H1 (cell line): ENCODE results near the gene MAGI1. TPM values are rescaled to one million over a fixed set of nuclear protein-coding genes. Genes with fewer than 3 reads are reported as not detected.

Source experiments
- CTCF ChIA-PET: fragments of 300-600 bp; sonication (Branson Sonifier 250); formaldehyde crosslinking; loops from one replicate; lab custom pipeline; 2021; ENCODE audit not compliant: partially characterized antibody; lab: Charles Lee
- POLR2A ChIA-PET: fragments of 300-600 bp; sonication (Branson Sonifier 250); formaldehyde crosslinking; loops from one replicate; lab custom pipeline; 2021; ENCODE audit warnings: inconsistent platforms; ENCODE audit not compliant: partially characterized antibody; lab: Charles Lee
- DNase-seq, 2 experiments: peaks; one replicate each; pipeline versions ENCODE4 v3.0.0 to v3.0.0-alpha.2; 2010 to 2022; ENCODE audit warnings: low spot score in 2 of 2, low read depth in 1 of 2, mixed read lengths in 1 of 2
- FAIRE-seq: peaks from 2 replicates; lab custom pipeline; 2011; peaks lifted over from hg19 to GRCh38; lab: Jason Lieb, UNC
- H2AFZ ChIP-seq: 2 replicates; pipeline ENCODE4 v1.8.1; 2012; ENCODE audit warnings: low read length, inconsistent platforms
- H2AK5ac ChIP-seq: 2 replicates; pipeline ENCODE4 v1.6.1; 2013; ENCODE audit warnings: low read depth, low read length
- H2BK120ac ChIP-seq: replicated peaks from 2 replicates; pipeline ENCODE3; 2013; ENCODE audit warnings: low read depth, low read length, inconsistent platforms
- H2BK12ac ChIP-seq: 2 replicates; pipeline ENCODE4 v1.6.1; 2013; ENCODE audit warnings: low read depth, low read length
- H2BK15ac ChIP-seq: 2 replicates; pipeline ENCODE4 v1.6.1; 2013; ENCODE audit warnings: low read length
- H2BK20ac ChIP-seq: 2 replicates; pipeline ENCODE4 v1.6.1; 2013; ENCODE audit warnings: low read length
- H2BK5ac ChIP-seq: 2 replicates; pipeline ENCODE4 v1.6.1; 2013; ENCODE audit warnings: low read depth, low read length
- H3K14ac ChIP-seq: 2 replicates; pipeline ENCODE4 v1.6.1; 2013; ENCODE audit warnings: inconsistent platforms; ENCODE audit not compliant: insufficient read length
- H3K18ac ChIP-seq: 2 replicates; pipeline ENCODE4 v1.6.1; 2013; ENCODE audit warnings: low read length; ENCODE audit errors: extremely low read depth
- H3K23ac ChIP-seq: 2 replicates; pipeline ENCODE4 v1.6.1; 2013; ENCODE audit warnings: inconsistent platforms; ENCODE audit not compliant: insufficient read length
- H3K23me2 ChIP-seq: 2 replicates; pipeline ENCODE4 v1.6.1; 2013; ENCODE audit warnings: low read depth, low read length
- H3K27ac ChIP-seq: 2 replicates; pipeline ENCODE4 v1.6.1; 2011; ENCODE audit warnings: low read depth, low read length, inconsistent platforms
- H3K27me3 ChIP-seq, 4 experiments: replicated peaks in 1 of 4; 1 replicate in 1 of 4; 2 replicates in 3 of 4; pipeline versions ENCODE4 v1.6.1 to v1.8.1; 2011 to 2013; ENCODE audit warnings: low read length in 3 of 4, mild to moderate bottlenecking in 3 of 4, inconsistent platforms in 2 of 4, mixed read lengths in 2 of 4, moderate library complexity in 1 of 4; ENCODE audit not compliant: control insufficient read depth in 3 of 4, insufficient read depth in 3 of 4; ENCODE audit errors: extremely low read depth in 1 of 4
- H3K36me3 ChIP-seq, 4 experiments: 2 replicates each; pipeline versions ENCODE4 v1.6.1 to v1.8.1; 2011 to 2013; ENCODE audit warnings: mild to moderate bottlenecking in 4 of 4, low read length in 3 of 4, moderate library complexity in 2 of 4, control low read depth in 1 of 4, inconsistent platforms in 1 of 4; ENCODE audit not compliant: insufficient read depth in 4 of 4, control insufficient read depth in 2 of 4
- H3K4ac ChIP-seq: replicated peaks from 2 replicates; pipeline ENCODE3; 2013; ENCODE audit warnings: low read length, low read depth, mixed read lengths, inconsistent platforms; ENCODE audit not compliant: insufficient read length
- H3K4me1 ChIP-seq, 4 experiments: replicated peaks in 1 of 4; 1 replicate in 1 of 4; 2 replicates in 3 of 4; pipeline versions ENCODE4 v1.6.1 to v1.8.1; 2011 to 2013; ENCODE audit warnings: low read length in 3 of 4, inconsistent platforms in 2 of 4, mixed read lengths in 1 of 4; ENCODE audit not compliant: insufficient read depth in 4 of 4, control insufficient read depth in 3 of 4
- H3K4me2 ChIP-seq, 2 experiments: 2 replicates each; pipeline versions ENCODE4 v1.6.1 to v1.8.1; 2011 to 2013; ENCODE audit warnings: low read depth in 2 of 2, low read length in 2 of 2, control low read depth in 1 of 2, inconsistent platforms in 1 of 2, mild to moderate bottlenecking in 1 of 2; ENCODE audit not compliant: insufficient read depth in 1 of 2
- H3K4me3 ChIP-seq, 4 experiments: fragments of 200-600, 300-600 bp in 1 of 4; sonication (generic), shearing (Covaris generic), sonication (Bioruptor Twin) in 1 of 4; 2 replicates each; pipeline versions ENCODE4 v1.5.1 to v1.8.1; 2011 to 2016; ENCODE audit warnings: low read length in 4 of 4, low read depth in 3 of 4, control low read depth in 2 of 4, inconsistent platforms in 2 of 4, mild to moderate bottlenecking in 2 of 4, mixed read lengths in 1 of 4, moderate library complexity in 1 of 4; ENCODE audit not compliant: insufficient read depth in 2 of 4; ENCODE audit errors: extremely low read depth in 1 of 4
- H3K56ac ChIP-seq: replicated peaks from 2 replicates; pipeline ENCODE3; 2013; ENCODE audit warnings: low read depth, mild to moderate bottlenecking, mixed read lengths, low read length, inconsistent platforms; ENCODE audit not compliant: insufficient read length
- H3K79me1 ChIP-seq: 2 replicates; pipeline ENCODE4 v1.6.1; 2013; ENCODE audit warnings: low read depth, low read length, control low read depth
- H3K79me2 ChIP-seq, 2 experiments: 2 replicates each; pipeline versions ENCODE4 v1.6.1 to v1.8.1; 2012 to 2013; ENCODE audit warnings: low read length in 2 of 2, mild to moderate bottlenecking in 2 of 2, inconsistent platforms in 1 of 2; ENCODE audit not compliant: insufficient read depth in 2 of 2, control insufficient read depth in 1 of 2
- H3K9ac ChIP-seq, 4 experiments: replicated peaks in 1 of 4; 1 replicate in 1 of 4; 2 replicates in 3 of 4; pipeline versions ENCODE4 v1.6.1 to v1.8.1; 2011 to 2013; ENCODE audit warnings: low read depth in 3 of 4, low read length in 3 of 4, control low read depth in 2 of 4, mild to moderate bottlenecking in 2 of 4, moderate library complexity in 2 of 4, inconsistent platforms in 1 of 4; ENCODE audit errors: extremely low read depth in 1 of 4
- H3K9me3 ChIP-seq, 2 experiments: 2 replicates each; pipeline versions ENCODE4 v1.6.1 to v1.8.1; 2012 to 2013; ENCODE audit warnings: mild to moderate bottlenecking in 2 of 2, moderate library complexity in 2 of 2, control low read depth in 1 of 2, inconsistent platforms in 1 of 2, low read depth in 1 of 2, low read length in 1 of 2, mixed read lengths in 1 of 2; ENCODE audit not compliant: insufficient read depth in 2 of 2
- H4K20me1 ChIP-seq, 2 experiments: replicated peaks in 1 of 2; 2 replicates each; pipeline versions ENCODE3 to v1.8.1; 2011 to 2013; ENCODE audit warnings: inconsistent platforms in 2 of 2, low read length in 2 of 2, mild to moderate bottlenecking in 1 of 2; ENCODE audit not compliant: insufficient read depth in 2 of 2, control insufficient read depth in 1 of 2
- H4K5ac ChIP-seq: 2 replicates; pipeline ENCODE4 v1.6.1; 2013; ENCODE audit warnings: low read length, low read depth, mixed read lengths, inconsistent platforms; ENCODE audit not compliant: insufficient read length
- H4K8ac ChIP-seq: 2 replicates; pipeline ENCODE4 v1.8.0; 2013; ENCODE audit warnings: mild to moderate bottlenecking, moderate library complexity, low read length, inconsistent platforms; ENCODE audit not compliant: insufficient read depth; ENCODE audit errors: extremely low read depth
- H4K91ac ChIP-seq: replicated peaks from 2 replicates; pipeline ENCODE3; 2013; ENCODE audit warnings: low read length, mixed read lengths, inconsistent platforms; ENCODE audit not compliant: insufficient read length
- ASH2L ChIP-seq: fragments of 200-600, 300-600 bp; sonication (generic); IDR thresholded peaks from one replicate; pipeline ENCODE4 v1.7.1; 2017; ENCODE audit warnings: low read length
- CHD1 ChIP-seq: IDR thresholded peaks from 2 replicates; pipeline ENCODE4 v1.6.1; 2012; ENCODE audit warnings: low read depth, low read length, improper control_type of control experiment
- NANOG ChIP-seq: IDR thresholded peaks from 2 replicates; pipeline ENCODE4 v1.6.1; 2011; ENCODE audit warnings: low read length, low read depth, mild to moderate bottlenecking, inconsistent platforms; ENCODE audit not compliant: insufficient read depth, poor library complexity, severe bottlenecking
- POLR2A ChIP-seq, 2 experiments: IDR thresholded peaks; 1 replicate in 1 of 2; 2 replicates in 1 of 2; pipeline ENCODE4 v1.6.1; 2011; ENCODE audit warnings: low read depth in 2 of 2, low read length in 2 of 2, mild to moderate bottlenecking in 2 of 2; ENCODE audit errors: control extremely low read depth in 1 of 2
- POLR2AphosphoS5 ChIP-seq: IDR thresholded peaks from 2 replicates; pipeline ENCODE4 v1.6.1; 2011; ENCODE audit warnings: low read depth, low read length
- POU5F1 ChIP-seq: IDR thresholded peaks from 2 replicates; pipeline ENCODE4 v1.6.1; 2011; ENCODE audit warnings: low read depth, mild to moderate bottlenecking, low read length, moderate library complexity
- TEAD4 ChIP-seq: IDR thresholded peaks from 2 replicates; pipeline ENCODE4 v1.6.1; 2012; ENCODE audit warnings: low read depth, low read length, inconsistent platforms, mixed read lengths
- WGBS, 2 experiments: shearing (Covaris generic) in 1 of 2; methylation state at CpG; one replicate each; pipeline versions ENCODE4 v1.1.6 to v1.1.7; 2013 to 2015; ENCODE audit warnings: low lambda C conversion rate in 2 of 2, mixed read lengths in 2 of 2, inconsistent platforms in 1 of 2, low coverage in 1 of 2, missing lambda C conversion rate in 1 of 2; ENCODE audit not compliant: insufficient replicate concordance in 2 of 2, insufficient coverage in 1 of 2, insufficient read length in 1 of 2; ENCODE audit errors: extremely low coverage in 1 of 2, missing lambda C conversion rate in 1 of 2; 5-methylcytosine and 5-hydroxymethylcytosine counted together
- polyA plus RNA-seq, 7 experiments: library from polyadenylated mRNA; depleted of rRNA in 3 of 7; stranded (reverse) in 5 of 7; unstranded in 2 of 7; fragments of >200 nt in 5 of 7; fragments of 200-250 nt in 2 of 7; gene quantifications; 1 replicate in 5 of 7; 2 replicates in 1 of 7; 4 replicates in 1 of 7; pipeline versions ENCODE4 v1.2.1 to v1.2.3, GENCODE V29; 2011 to 2013; ENCODE audit warnings: missing spikeins in 2 of 7, mixed read lengths in 2 of 7
- total RNA-seq: library from RNA; stranded (reverse); fragmentation: NEBNext Ultra II Directional; extraction: Animal tissue kit (Norgen Biotek cat#: 25700); gene quantifications from 2 replicates; pipeline ENCODE4 v1.2.1, GENCODE V29; 2021

Gene MAGI1
- total and polyA plus RNA-seq, 2 of the 8 experiments (the other 6 are each of a cell fraction or from before 2014, with no cell fraction given), result 19.8 to 78.0 TPM

GRCh38 chr3:65623362-65623761, 415.4 kb downstream of the MAGI1 start:
- Histone ChIP-seq H2BK5ac (no peak overlapping the region), H3K18ac (no peak overlapping the region), H3K27me3 (peaks cover 0 to 1% (median 0%) of the 10 kb centered on the region in 4 experiments; a peak in 1 of 7 replicates), H2BK15ac (no peak overlapping the region), H2AK5ac (no peak overlapping the region), H3K79me1 (no peaks in the 10 kb centered on the region), H3K23ac (no peak overlapping the region), H4K5ac (no peak overlapping the region), H2BK20ac (no peak overlapping the region), H3K9ac (no peak overlapping the region), H3K4ac (no peak overlapping the region), H3K14ac (no peak overlapping the region), H4K20me1 (no peaks in the 10 kb centered on the region), H4K91ac (no peak overlapping the region), H2BK12ac (no peak overlapping the region), H3K23me2 (no peaks in the 10 kb centered on the region), H3K4me2 (no peak overlapping the region), H3K56ac (no peak overlapping the region), H3K4me3 (no peak overlapping the region), H2BK120ac (no peak overlapping the region), H2AFZ (no peak overlapping the region), H3K4me1 (peaks cover 0 to 6% (median 0%) of the 10 kb centered on the region in 4 experiments; a peak in 1 of 7 replicates), H3K79me2 (no peaks in the 10 kb centered on the region), H3K36me3 (no peaks in the 10 kb centered on the region), H3K9me3 (no peaks in the 10 kb centered on the region), H3K27ac (no peak overlapping the region), H4K8ac (no peak overlapping the region)
- ChIA-PET POLR2A (interaction anchor here (1.3 kb wide), 1 partner anchor 29 kb away, joined by 4 read pairs; no protein-coding TSS in a partner anchor), CTCF (interaction anchor here (0.9 to 1.5 kb wide), 4 partner anchors 10 to 109 kb away, joined by 3 read pairs; no protein-coding TSS in a partner anchor)
- 85% methylated on average over 1 of the region's 1 CpG; no CpG with 5 or more reads in 1 of the 2 experiments for WGBS, 2 experiments
- FAIRE-seq, result no peak
- no peak for DNase-seq
- no peak for TF ChIP-seq NANOG
- TF ChIP-seq POU5F1, result no peak
- TF ChIP-seq POLR2AphosphoS5, result no peak
- no peak for TF ChIP-seq ASH2L
- no peak for TF ChIP-seq POLR2A (IDR thresholded peaks at IDR 0.05; ENCODE audit: control extremely low read depth in 1 of 2, low read depth in 2 of 2, low read length in 2 of 2)
- TF ChIP-seq TEAD4, result no peak
- TF ChIP-seq CHD1, result no peak
